Measurements from ENCODE around the gene JAZF1.
A peak's percentile ranks its signal among the peaks of the same experiment; 100 is the strongest.

Gene JAZF1

GRCh38 chr7:28181416-28181815 lies 821 bp upstream of the JAZF1 start:
- H3K27ac ChIP-seq, result no peak overlapping the region

GRCh38 chr7:28180031-28180363 lies 598 bp downstream of the JAZF1 start:
- no peak for TF ChIP-seq CTCF (conservative IDR thresholded peaks at IDR 0.05)
- H3K27ac ChIP-seq, result peak overlapping the region; percentile 50; the same call in 1 of the 2 replicates

More at GRCh38 chr7:28181416-28181815, 821 bp upstream of the JAZF1 start:
- no peak for TF ChIP-seq CTCF (conservative IDR thresholded peaks at IDR 0.05)

GRCh38 chr7:28179120-28180030 lies 1.2 kb downstream of the JAZF1 start:
- H3K27ac ChIP-seq, result peak overlapping the region; percentile 50; the same call in 1 of the 2 replicates
- TF ChIP-seq CTCF (conservative IDR thresholded peaks at IDR 0.05), result no peak

- H3K27ac ChIP-seq, result no peak overlapping the region
- TF ChIP-seq CTCF (conservative IDR thresholded peaks at IDR 0.05), result no peak
These were observed 2.0 kb downstream of the JAZF1 start for GRCh38 chr7:28178599-28178998.

- TF ChIP-seq CTCF (conservative IDR thresholded peaks at IDR 0.05), result no peak
- no peak overlapping the region for H3K27ac ChIP-seq
These were observed 2.8 kb downstream of the JAZF1 start for GRCh38 chr7:28177836-28178235.

GRCh38 chr7:28176645-28177044 lies 4.0 kb downstream of the JAZF1 start:
- H3K27ac ChIP-seq, result no peak overlapping the region
- TF ChIP-seq CTCF (conservative IDR thresholded peaks at IDR 0.05), result no peak

- no peak for TF ChIP-seq CTCF (conservative IDR thresholded peaks at IDR 0.05)
- no peak overlapping the region for H3K27ac ChIP-seq
These were observed 4.4 kb downstream of the JAZF1 start for GRCh38 chr7:28176174-28176573.
